ENCODE data around the gene CWC25.

Gene CWC25

GRCh38 chr17:38870259-38871165 is 45.4 kb upstream of the CWC25 start:
- TF ChIP-seq CTCF (IDR thresholded peaks at IDR 0.05; ENCODE audit: insufficient read depth, low read depth, low read length, missing control alignments), result peak; percentile 0
- peak overlapping the region; percentile 93 for H3K4me3 ChIP-seq (ENCODE audit: low read length)
- peak; percentile 60 for DNase-seq (ENCODE audit: low read depth)

GRCh38 chr17:38869526-38870258 is 44.6 kb upstream of the CWC25 start, which contains the start of gene LASP1:
LASP1 (plus strand) TSS chr17:38870058; CDS start chr17:38870190, 132 bp downstream.
- TF ChIP-seq CTCF (IDR thresholded peaks at IDR 0.05; ENCODE audit: insufficient read depth, low read depth, low read length, missing control alignments), result peak; percentile 0
- H3K4me3 ChIP-seq (ENCODE audit: low read length), result peak within 1 kb of the TSS; percentile 93
- peak; percentile 87 for DNase-seq (ENCODE audit: low read depth)

- peak; percentile 86 for DNase-seq (ENCODE audit: low read depth)
- TF ChIP-seq CTCF (IDR thresholded peaks at IDR 0.05; ENCODE audit: insufficient read depth, low read depth, low read length, missing control alignments), result peak; percentile 36
Measured at GRCh38 chr17:38868817-38869525, 43.9 kb upstream of the CWC25 start.

GRCh38 chr17:38867968-38868816 is 43.1 kb upstream of the CWC25 start:
- peak; percentile 77 for DNase-seq (ENCODE audit: low read depth)

More at GRCh38 chr17:38868817-38869525, 43.9 kb upstream of the CWC25 start:
- H3K4me3 ChIP-seq (ENCODE audit: low read length), result peak overlapping the region; percentile 93

GRCh38 chr17:38867179-38867967 is 42.3 kb upstream of the CWC25 start:
- peak overlapping the region; percentile 28 for H3K4me3 ChIP-seq (ENCODE audit: low read length)
- TF ChIP-seq CTCF (IDR thresholded peaks at IDR 0.05; ENCODE audit: insufficient read depth, low read depth, low read length, missing control alignments), result peak; percentile 18
- DNase-seq (ENCODE audit: low read depth), result peak; percentile 71

More at GRCh38 chr17:38867968-38868816, 43.1 kb upstream of the CWC25 start:
- no peak for TF ChIP-seq CTCF (IDR thresholded peaks at IDR 0.05; ENCODE audit: insufficient read depth, low read depth, low read length, missing control alignments)
- H3K4me3 ChIP-seq (ENCODE audit: low read length), result peak overlapping the region; percentile 93
